Non-pigmented ciliary epithelial cell (primary cell): Measurements from ENCODE around the gene RPS6KA2.

Experiments used
- DNase-seq: peaks from one replicate; pipeline ENCODE4 v3.0.0-alpha.2; 2010; ENCODE audit warnings: low read depth

RPS6KA2 gene

GRCh38 chr6:166466178-166467122, 160.6 kb downstream of the RPS6KA2 start:
- peak; percentile 62 for DNase-seq

GRCh38 chr6:166465671-166466087, 161.4 kb downstream of the RPS6KA2 start:
- DNase-seq = no peak

GRCh38 chr6:166465003-166465399, 162.1 kb downstream of the RPS6KA2 start:
- no peak for DNase-seq

- DNase-seq = no peak
Observed at GRCh38 chr6:166464068-166465002, 162.7 kb downstream of the RPS6KA2 start.

GRCh38 chr6:166463359-166464067, 163.5 kb downstream of the RPS6KA2 start:
- no peak for DNase-seq

GRCh38 chr6:166462461-166463135, 164.5 kb downstream of the RPS6KA2 start:
- no peak for DNase-seq

- DNase-seq = no peak
Observed at GRCh38 chr6:166461821-166462460, 165.1 kb downstream of the RPS6KA2 start.

- DNase-seq = no peak
Observed at GRCh38 chr6:166460473-166461437, 166.3 kb downstream of the RPS6KA2 start.

- DNase-seq = no peak
Observed at GRCh38 chr6:166459906-166460305, 167.1 kb downstream of the RPS6KA2 start.

- DNase-seq = no peak
Observed at GRCh38 chr6:166459272-166459671, 167.8 kb downstream of the RPS6KA2 start.

GRCh38 chr6:166456395-166457156, 170.5 kb downstream of the RPS6KA2 start:
- no peak for DNase-seq

- no peak for DNase-seq
Observed at GRCh38 chr6:166454692-166455515, 172.1 kb downstream of the RPS6KA2 start.

GRCh38 chr6:166453651-166454050, 173.4 kb downstream of the RPS6KA2 start:
- DNase-seq = no peak

GRCh38 chr6:166450167-166450873, 176.7 kb downstream of the RPS6KA2 start:
- no peak for DNase-seq

- DNase-seq = no peak
Observed at GRCh38 chr6:166449641-166450040, 177.4 kb downstream of the RPS6KA2 start.

GRCh38 chr6:166449036-166449435, 178.0 kb downstream of the RPS6KA2 start:
- DNase-seq = no peak

- DNase-seq = no peak
Observed at GRCh38 chr6:166448432-166448831, 178.6 kb downstream of the RPS6KA2 start.
